Measurements from ENCODE around the gene PPIE.
A peak's percentile ranks its signal among the peaks of the same experiment; 100 is the strongest.

The PPIE gene

DNA sequence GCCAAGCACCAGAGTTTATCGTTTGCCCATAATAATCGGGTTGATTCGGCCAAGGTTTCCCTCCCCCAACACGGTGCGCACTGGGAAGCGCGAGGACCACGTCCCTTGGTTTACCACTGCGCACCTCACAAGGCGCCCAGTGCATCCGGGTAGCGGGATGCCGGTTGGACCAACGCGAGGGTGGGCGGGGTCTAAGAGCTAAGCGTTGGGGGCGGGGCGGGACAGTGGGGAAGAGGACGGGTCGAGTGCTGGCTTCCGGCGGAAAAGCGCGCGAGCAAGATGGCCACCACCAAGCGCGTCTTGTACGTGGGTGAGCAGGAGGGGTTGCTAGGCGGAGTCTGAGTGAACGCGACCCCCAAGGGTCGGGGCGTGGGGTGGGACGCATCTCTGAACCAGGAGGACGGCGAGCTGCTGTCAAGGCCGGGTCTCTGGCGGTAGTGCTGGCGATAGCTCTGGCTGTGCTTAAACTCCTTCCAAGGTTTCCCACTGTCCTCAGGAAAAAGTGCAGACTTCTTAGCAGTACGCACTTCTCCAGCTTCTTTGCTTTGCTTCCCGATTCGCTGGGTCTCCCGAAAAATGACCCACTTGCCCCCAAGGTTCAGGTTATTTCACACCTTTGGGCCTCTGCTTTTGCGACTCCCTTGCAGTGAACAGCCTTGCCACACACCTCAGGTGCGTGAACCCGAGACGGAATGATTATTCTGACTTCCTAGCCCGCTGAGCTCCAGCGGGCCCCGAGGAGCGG is at the start of gene PPIE:
PPIE (plus strand) TSS at position 261 of the 745 bp plus-strand sequence; CDS start at position 280, 19 bp downstream.
- DNase-seq = peak; percentile 100

DNA sequence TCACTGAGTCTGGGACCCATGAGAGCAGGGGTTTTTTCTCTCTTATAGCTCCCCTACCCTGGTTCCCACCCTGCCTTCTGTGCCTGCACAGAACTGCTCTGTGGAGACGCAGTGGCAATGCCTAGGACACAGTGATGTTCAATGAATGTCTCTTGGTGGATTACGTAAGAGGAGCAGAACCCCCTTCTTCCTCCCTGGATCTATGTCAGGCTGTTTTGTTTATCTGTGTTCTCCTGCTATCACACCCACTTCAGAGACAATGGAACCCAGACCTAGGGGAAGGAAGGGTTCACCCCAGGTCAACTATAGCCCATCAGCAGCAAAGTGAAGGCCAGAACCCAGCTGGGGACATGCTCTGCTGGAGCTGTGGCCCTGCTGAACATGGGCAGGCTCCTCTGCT is 49.5 kb upstream of the PPIE start:
- no peak for DNase-seq

DNA sequence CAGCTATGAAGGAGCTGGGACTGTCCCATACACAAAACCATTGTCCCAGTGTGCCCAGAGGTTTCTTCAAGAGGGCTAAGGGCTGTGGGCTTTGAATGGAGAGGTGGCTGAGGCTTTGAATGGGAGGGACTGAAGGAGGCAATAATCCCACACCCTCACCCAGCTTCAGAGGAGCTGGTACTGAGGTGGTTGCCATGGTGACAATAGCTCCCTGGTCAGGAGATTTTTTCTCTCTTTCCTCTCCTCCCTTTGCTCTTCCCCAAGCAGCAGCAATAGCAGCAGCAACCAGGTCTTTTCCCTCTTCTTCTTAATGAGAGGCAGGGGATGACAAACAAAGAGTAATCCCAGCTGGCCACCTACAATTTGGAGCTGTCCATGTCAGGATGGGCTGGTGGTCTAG is 49.0 kb upstream of the PPIE start:
- no peak for DNase-seq

GRCh38 chr1:39690225-39690624 is 48.5 kb upstream of the PPIE start:
- DNase-seq = no peak

DNA sequence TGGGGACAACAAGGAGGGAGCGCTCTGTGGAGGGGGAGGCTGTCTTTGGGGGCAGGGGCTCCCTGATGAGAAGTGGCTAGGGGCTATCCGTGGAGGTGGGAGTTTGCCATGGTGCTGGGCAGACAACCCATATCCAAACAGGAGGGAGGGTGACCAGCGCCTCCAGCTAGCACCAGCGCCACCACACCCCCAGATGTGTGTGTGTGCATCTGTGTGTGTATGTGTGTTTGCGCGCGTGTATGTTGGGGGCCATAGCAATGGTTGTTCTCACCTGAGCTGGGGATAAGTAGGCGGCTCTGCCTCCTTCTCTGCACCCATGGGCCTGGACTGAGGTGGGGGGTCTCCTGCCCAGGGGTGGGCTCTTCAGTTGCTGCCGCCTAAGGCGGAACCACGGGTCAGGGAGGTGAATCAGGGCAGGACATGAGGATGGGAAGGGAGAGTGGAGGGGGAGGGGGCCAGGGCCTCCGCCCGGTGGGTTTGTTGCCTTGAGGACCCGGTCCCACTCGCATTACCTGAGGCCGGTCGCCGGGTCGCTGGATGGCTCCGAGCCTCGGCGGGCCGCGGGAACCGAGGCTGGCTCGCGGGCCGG is 47.8 kb upstream of the PPIE start:
- DNase-seq = no peak

GRCh38 chr1:39691383-39692151 is 47.1 kb upstream of the PPIE start, which contains the start of gene HPCAL4:
Gene HPCAL4 (minus strand): TSS chr1:39691433. CDS start chr1:39684603, 6,830 bp downstream.
- peak; percentile 99 for DNase-seq

GRCh38 chr1:39692152-39693074 is 46.3 kb upstream of the PPIE start:
- DNase-seq = no peak

GRCh38 chr1:39694026-39694425 is 44.7 kb upstream of the PPIE start:
- no peak for DNase-seq

DNA sequence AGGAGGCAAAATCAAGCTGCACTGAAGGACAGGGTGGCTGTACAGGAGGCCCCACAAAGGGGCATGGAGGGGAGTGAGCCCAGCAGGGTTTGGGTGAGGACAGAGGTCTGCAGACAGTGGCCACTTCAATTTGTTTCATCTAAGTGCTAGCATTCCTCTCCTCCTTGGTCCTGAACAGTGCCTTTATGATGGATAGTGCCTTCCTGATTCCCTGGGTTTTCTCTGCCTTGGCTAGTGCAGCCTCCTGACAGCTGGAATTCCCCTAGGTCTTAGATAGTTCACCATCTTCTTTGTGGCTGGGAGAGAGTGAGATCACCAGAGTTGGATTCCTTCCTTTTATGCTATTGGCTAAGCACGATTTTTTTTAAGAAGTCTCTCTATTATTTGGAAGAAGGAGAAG is 43.7 kb upstream of the PPIE start:
- DNase-seq = no peak

DNA sequence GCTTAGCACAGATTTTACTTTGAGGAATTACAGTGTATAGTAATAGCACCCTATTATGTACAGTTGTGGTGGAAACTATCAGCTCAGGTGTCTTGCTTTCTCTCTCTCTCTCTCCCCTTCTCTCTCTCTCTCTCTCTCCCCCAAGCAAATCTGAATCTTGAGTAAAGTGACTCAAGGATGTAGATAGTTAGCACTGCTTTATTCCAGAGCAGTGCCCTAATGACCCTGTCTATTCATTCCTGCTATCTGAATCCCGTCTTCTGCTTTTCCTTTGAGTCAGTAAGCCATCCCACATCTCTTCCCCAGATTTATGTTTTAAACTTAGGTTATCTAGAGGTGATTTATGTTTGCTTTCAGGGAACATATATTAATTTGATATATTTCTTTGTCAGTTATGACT is 42.2 kb upstream of the PPIE start:
- no peak for DNase-seq

GRCh38 chr1:39698568-39698967 is 40.1 kb upstream of the PPIE start:
- DNase-seq = no peak

GRCh38 chr1:39699419-39699818 is 39.3 kb upstream of the PPIE start:
- DNase-seq = no peak

GRCh38 chr1:39700348-39700747 is 38.3 kb upstream of the PPIE start:
- DNase-seq = no peak

DNA sequence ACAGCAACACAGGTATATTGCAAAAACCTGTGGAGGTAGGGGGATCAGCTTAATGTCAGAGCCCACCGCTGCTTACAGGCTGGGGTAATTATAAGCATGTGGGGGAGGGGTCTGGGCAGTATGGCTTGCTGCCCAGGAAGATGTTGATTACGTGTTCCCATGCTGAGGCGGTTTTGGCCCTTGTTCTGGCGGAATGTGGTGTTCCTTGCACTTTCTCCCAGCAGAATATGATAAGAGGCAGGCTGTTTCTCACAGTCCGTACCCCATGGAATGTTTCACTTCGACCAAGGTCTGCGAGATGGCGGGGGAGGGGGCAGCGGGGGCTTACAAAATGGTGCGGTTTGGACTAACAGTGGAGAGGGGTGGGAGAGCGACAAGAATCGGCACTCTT is 37.6 kb upstream of the PPIE start:
- DNase-seq = peak; percentile 100

- no peak for DNase-seq
These were observed 33.9 kb upstream of the PPIE start for GRCh38 chr1:39704757-39705156.

DNA sequence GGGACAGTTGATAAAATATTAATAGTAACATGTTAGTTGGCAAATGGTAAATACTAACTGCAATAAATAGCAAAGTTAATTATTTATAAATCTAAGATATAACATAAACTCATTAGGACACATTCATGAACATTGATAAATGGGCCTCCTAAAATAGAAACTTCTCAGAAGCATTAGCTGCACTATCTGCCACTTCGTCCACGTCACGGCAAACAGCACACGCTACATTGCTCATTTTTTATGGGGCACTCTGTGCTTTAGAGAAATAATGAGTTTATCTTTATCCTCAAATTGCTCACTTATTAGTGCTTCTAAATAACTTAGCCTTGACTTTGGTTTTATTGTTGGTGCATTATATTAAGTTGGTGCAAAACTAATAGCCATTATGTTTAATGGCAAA is 31.2 kb upstream of the PPIE start:
- no peak for DNase-seq

GRCh38 chr1:39711104-39711965 is 27.3 kb upstream of the PPIE start:
- no peak for DNase-seq

DNA sequence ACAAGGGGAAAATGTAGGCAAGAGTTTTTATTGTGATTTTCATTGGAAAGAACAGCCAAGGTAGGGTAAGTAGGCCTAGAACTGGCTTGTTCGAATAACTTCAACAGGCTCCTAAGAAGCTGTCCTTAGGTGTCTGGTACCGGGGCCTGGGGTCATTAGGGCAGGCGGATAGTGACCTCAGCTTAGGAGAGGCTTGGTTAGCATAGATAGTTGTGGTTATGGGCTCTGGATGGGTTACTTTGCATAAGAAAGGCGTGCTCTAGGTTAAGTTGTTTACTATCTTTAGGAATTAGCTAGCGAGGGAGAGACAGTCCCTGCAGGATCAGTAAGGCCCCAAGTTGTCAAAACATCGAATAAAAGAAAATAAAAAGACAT is 26.7 kb upstream of the PPIE start:
- DNase-seq = no peak

- DNase-seq = no peak
These were observed 25.1 kb upstream of the PPIE start for GRCh38 chr1:39713557-39713956.

- DNase-seq = no peak
These were observed 20.9 kb upstream of the PPIE start for GRCh38 chr1:39717809-39718208.

- DNase-seq = peak; percentile 100
These were observed 18.3 kb upstream of the PPIE start for GRCh38 chr1:39720094-39720999.
